Tibial nerve (tissue), 3 donors: Measurements from ENCODE around the gene PIGN.

ENCODE experiments used
- POLR2A ChIP-seq, 2 donors: fragments of 450-650 bp; IDR thresholded peaks; one replicate each; pipeline ENCODE4 v1.6.1; 2017; ENCODE audit warnings: antibody characterized with exemption in 2 of 2, mild to moderate bottlenecking in 2 of 2, moderate library complexity in 2 of 2
- TF ChIP-seq, protein P1 (sequence below), 5 experiments: fragments of 200-600 bp in 3 of 5; fragments of 450-650 bp in 2 of 5; sonication (generic) in 3 of 5; IDR thresholded peaks; one replicate each; pipeline ENCODE4 v1.5.1; 2016 to 2019; ENCODE audit warnings: antibody characterized with exemption in 5 of 5, mild to moderate bottlenecking in 3 of 5, moderate library complexity in 2 of 5

DNA sequence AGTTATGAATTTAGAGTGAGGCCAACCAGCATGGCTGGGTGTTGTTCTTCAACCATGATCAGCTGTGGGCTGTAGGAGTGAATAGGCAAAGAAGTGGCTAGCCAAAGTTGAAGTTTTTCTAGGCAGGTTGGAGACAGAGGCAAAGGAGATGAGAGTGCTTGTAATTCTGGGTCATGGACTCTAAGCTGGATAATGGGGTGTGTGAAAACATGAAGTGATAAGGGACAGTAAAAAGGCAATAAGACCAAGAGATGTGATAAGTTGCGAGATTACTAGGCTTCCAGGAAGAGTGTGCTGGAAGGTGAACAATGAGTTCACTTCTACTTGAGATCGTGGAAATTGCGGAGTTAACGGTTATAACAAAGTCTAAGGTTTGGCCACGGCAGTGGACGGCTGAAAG, 175.4 kb downstream of the PIGN start:
- no peak for TF ChIP-seq POLR2A (IDR thresholded peaks at IDR 0.05)
- TF ChIP-seq, protein P1, sequence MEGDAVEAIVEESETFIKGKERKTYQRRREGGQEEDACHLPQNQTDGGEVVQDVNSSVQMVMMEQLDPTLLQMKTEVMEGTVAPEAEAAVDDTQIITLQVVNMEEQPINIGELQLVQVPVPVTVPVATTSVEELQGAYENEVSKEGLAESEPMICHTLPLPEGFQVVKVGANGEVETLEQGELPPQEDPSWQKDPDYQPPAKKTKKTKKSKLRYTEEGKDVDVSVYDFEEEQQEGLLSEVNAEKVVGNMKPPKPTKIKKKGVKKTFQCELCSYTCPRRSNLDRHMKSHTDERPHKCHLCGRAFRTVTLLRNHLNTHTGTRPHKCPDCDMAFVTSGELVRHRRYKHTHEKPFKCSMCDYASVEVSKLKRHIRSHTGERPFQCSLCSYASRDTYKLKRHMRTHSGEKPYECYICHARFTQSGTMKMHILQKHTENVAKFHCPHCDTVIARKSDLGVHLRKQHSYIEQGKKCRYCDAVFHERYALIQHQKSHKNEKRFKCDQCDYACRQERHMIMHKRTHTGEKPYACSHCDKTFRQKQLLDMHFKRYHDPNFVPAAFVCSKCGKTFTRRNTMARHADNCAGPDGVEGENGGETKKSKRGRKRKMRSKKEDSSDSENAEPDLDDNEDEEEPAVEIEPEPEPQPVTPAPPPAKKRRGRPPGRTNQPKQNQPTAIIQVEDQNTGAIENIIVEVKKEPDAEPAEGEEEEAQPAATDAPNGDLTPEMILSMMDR (IDR thresholded peaks at IDR 0.05): no peak
